H1 (cell line): ENCODE measurements around the gene GHRH. TPM values are rescaled to one million over a fixed set of nuclear protein-coding genes. Genes with fewer than 3 reads are reported as not detected.

Experiments
- CTCF ChIA-PET: fragments of 300-600 bp; sonication (Branson Sonifier 250); formaldehyde crosslinking; loops from one replicate; lab custom pipeline; 2021; ENCODE audit not compliant: partially characterized antibody; lab: Charles Lee
- POLR2A ChIA-PET: fragments of 300-600 bp; sonication (Branson Sonifier 250); formaldehyde crosslinking; loops from one replicate; lab custom pipeline; 2021; ENCODE audit warnings: inconsistent platforms; ENCODE audit not compliant: partially characterized antibody; lab: Charles Lee
- DNase-seq, 2 experiments: peaks; one replicate each; pipeline versions ENCODE4 v3.0.0 to v3.0.0-alpha.2; 2010 to 2022; ENCODE audit warnings: low spot score in 2 of 2, low read depth in 1 of 2, mixed read lengths in 1 of 2
- FAIRE-seq: peaks from 2 replicates; lab custom pipeline; 2011; peaks lifted over from hg19 to GRCh38; lab: Jason Lieb, UNC
- H2AFZ ChIP-seq: 2 replicates; pipeline ENCODE4 v1.8.1; 2012; ENCODE audit warnings: low read length, inconsistent platforms
- H2AK5ac ChIP-seq: 2 replicates; pipeline ENCODE4 v1.6.1; 2013; ENCODE audit warnings: low read depth, low read length
- H2BK120ac ChIP-seq: replicated peaks from 2 replicates; pipeline ENCODE3; 2013; ENCODE audit warnings: low read depth, low read length, inconsistent platforms
- H2BK12ac ChIP-seq: 2 replicates; pipeline ENCODE4 v1.6.1; 2013; ENCODE audit warnings: low read depth, low read length
- H2BK15ac ChIP-seq: 2 replicates; pipeline ENCODE4 v1.6.1; 2013; ENCODE audit warnings: low read length
- H2BK20ac ChIP-seq: 2 replicates; pipeline ENCODE4 v1.6.1; 2013; ENCODE audit warnings: low read length
- H2BK5ac ChIP-seq: 2 replicates; pipeline ENCODE4 v1.6.1; 2013; ENCODE audit warnings: low read depth, low read length
- H3K14ac ChIP-seq: 2 replicates; pipeline ENCODE4 v1.6.1; 2013; ENCODE audit warnings: inconsistent platforms; ENCODE audit not compliant: insufficient read length
- H3K18ac ChIP-seq: 2 replicates; pipeline ENCODE4 v1.6.1; 2013; ENCODE audit warnings: low read length; ENCODE audit errors: extremely low read depth
- H3K23ac ChIP-seq: 2 replicates; pipeline ENCODE4 v1.6.1; 2013; ENCODE audit warnings: inconsistent platforms; ENCODE audit not compliant: insufficient read length
- H3K23me2 ChIP-seq: 2 replicates; pipeline ENCODE4 v1.6.1; 2013; ENCODE audit warnings: low read depth, low read length
- H3K27ac ChIP-seq: 2 replicates; pipeline ENCODE4 v1.6.1; 2011; ENCODE audit warnings: low read depth, low read length, inconsistent platforms
- H3K27me3 ChIP-seq, 4 experiments: replicated peaks in 1 of 4; 1 replicate in 1 of 4; 2 replicates in 3 of 4; pipeline versions ENCODE4 v1.6.1 to v1.8.1; 2011 to 2013; ENCODE audit warnings: low read length in 3 of 4, mild to moderate bottlenecking in 3 of 4, inconsistent platforms in 2 of 4, mixed read lengths in 2 of 4, moderate library complexity in 1 of 4; ENCODE audit not compliant: control insufficient read depth in 3 of 4, insufficient read depth in 3 of 4; ENCODE audit errors: extremely low read depth in 1 of 4
- H3K36me3 ChIP-seq, 4 experiments: 2 replicates each; pipeline versions ENCODE4 v1.6.1 to v1.8.1; 2011 to 2013; ENCODE audit warnings: mild to moderate bottlenecking in 4 of 4, low read length in 3 of 4, moderate library complexity in 2 of 4, control low read depth in 1 of 4, inconsistent platforms in 1 of 4; ENCODE audit not compliant: insufficient read depth in 4 of 4, control insufficient read depth in 2 of 4
- H3K4ac ChIP-seq: replicated peaks from 2 replicates; pipeline ENCODE3; 2013; ENCODE audit warnings: low read length, low read depth, mixed read lengths, inconsistent platforms; ENCODE audit not compliant: insufficient read length
- H3K4me1 ChIP-seq, 4 experiments: replicated peaks in 1 of 4; 1 replicate in 1 of 4; 2 replicates in 3 of 4; pipeline versions ENCODE4 v1.6.1 to v1.8.1; 2011 to 2013; ENCODE audit warnings: low read length in 3 of 4, inconsistent platforms in 2 of 4, mixed read lengths in 1 of 4; ENCODE audit not compliant: insufficient read depth in 4 of 4, control insufficient read depth in 3 of 4
- H3K4me2 ChIP-seq, 2 experiments: 2 replicates each; pipeline versions ENCODE4 v1.6.1 to v1.8.1; 2011 to 2013; ENCODE audit warnings: low read depth in 2 of 2, low read length in 2 of 2, control low read depth in 1 of 2, inconsistent platforms in 1 of 2, mild to moderate bottlenecking in 1 of 2; ENCODE audit not compliant: insufficient read depth in 1 of 2
- H3K4me3 ChIP-seq, 4 experiments: fragments of 200-600, 300-600 bp in 1 of 4; sonication (generic), shearing (Covaris generic), sonication (Bioruptor Twin) in 1 of 4; 2 replicates each; pipeline versions ENCODE4 v1.5.1 to v1.8.1; 2011 to 2016; ENCODE audit warnings: low read length in 4 of 4, low read depth in 3 of 4, control low read depth in 2 of 4, inconsistent platforms in 2 of 4, mild to moderate bottlenecking in 2 of 4, mixed read lengths in 1 of 4, moderate library complexity in 1 of 4; ENCODE audit not compliant: insufficient read depth in 2 of 4; ENCODE audit errors: extremely low read depth in 1 of 4
- H3K56ac ChIP-seq: replicated peaks from 2 replicates; pipeline ENCODE3; 2013; ENCODE audit warnings: low read depth, mild to moderate bottlenecking, mixed read lengths, low read length, inconsistent platforms; ENCODE audit not compliant: insufficient read length
- H3K79me1 ChIP-seq: 2 replicates; pipeline ENCODE4 v1.6.1; 2013; ENCODE audit warnings: low read depth, low read length, control low read depth
- H3K79me2 ChIP-seq, 2 experiments: 2 replicates each; pipeline versions ENCODE4 v1.6.1 to v1.8.1; 2012 to 2013; ENCODE audit warnings: low read length in 2 of 2, mild to moderate bottlenecking in 2 of 2, inconsistent platforms in 1 of 2; ENCODE audit not compliant: insufficient read depth in 2 of 2, control insufficient read depth in 1 of 2
- H3K9ac ChIP-seq, 4 experiments: replicated peaks in 1 of 4; 1 replicate in 1 of 4; 2 replicates in 3 of 4; pipeline versions ENCODE4 v1.6.1 to v1.8.1; 2011 to 2013; ENCODE audit warnings: low read depth in 3 of 4, low read length in 3 of 4, control low read depth in 2 of 4, mild to moderate bottlenecking in 2 of 4, moderate library complexity in 2 of 4, inconsistent platforms in 1 of 4; ENCODE audit errors: extremely low read depth in 1 of 4
- H3K9me3 ChIP-seq, 2 experiments: 2 replicates each; pipeline versions ENCODE4 v1.6.1 to v1.8.1; 2012 to 2013; ENCODE audit warnings: mild to moderate bottlenecking in 2 of 2, moderate library complexity in 2 of 2, control low read depth in 1 of 2, inconsistent platforms in 1 of 2, low read depth in 1 of 2, low read length in 1 of 2, mixed read lengths in 1 of 2; ENCODE audit not compliant: insufficient read depth in 2 of 2
- H4K20me1 ChIP-seq, 2 experiments: replicated peaks in 1 of 2; 2 replicates each; pipeline versions ENCODE3 to v1.8.1; 2011 to 2013; ENCODE audit warnings: inconsistent platforms in 2 of 2, low read length in 2 of 2, mild to moderate bottlenecking in 1 of 2; ENCODE audit not compliant: insufficient read depth in 2 of 2, control insufficient read depth in 1 of 2
- H4K5ac ChIP-seq: 2 replicates; pipeline ENCODE4 v1.6.1; 2013; ENCODE audit warnings: low read length, low read depth, mixed read lengths, inconsistent platforms; ENCODE audit not compliant: insufficient read length
- H4K8ac ChIP-seq: 2 replicates; pipeline ENCODE4 v1.8.0; 2013; ENCODE audit warnings: mild to moderate bottlenecking, moderate library complexity, low read length, inconsistent platforms; ENCODE audit not compliant: insufficient read depth; ENCODE audit errors: extremely low read depth
- H4K91ac ChIP-seq: replicated peaks from 2 replicates; pipeline ENCODE3; 2013; ENCODE audit warnings: low read length, mixed read lengths, inconsistent platforms; ENCODE audit not compliant: insufficient read length
- CREB1 ChIP-seq: IDR thresholded peaks from 2 replicates; pipeline ENCODE4 v1.6.1; 2012; ENCODE audit warnings: inconsistent platforms
- RAD21 ChIP-seq, 2 experiments: IDR thresholded peaks in 1 of 2; conservative IDR thresholded peaks in 1 of 2; 2 replicates each; pipeline ENCODE4 v1.6.1; 2011; ENCODE audit warnings: low read depth in 2 of 2, low read length in 2 of 2, improper control_type of control experiment in 1 of 2, inconsistent platforms in 1 of 2, mild to moderate bottlenecking in 1 of 2, moderate library complexity in 1 of 2
- RNF2 ChIP-seq: fragments of 200-900, 300-1000 bp; sonication (generic); IDR thresholded peaks from 2 replicates; pipeline ENCODE4 v1.7.1; 2016; ENCODE audit warnings: borderline replicate concordance, low read depth, mild to moderate bottlenecking, antibody characterized with exemption, low read length; ENCODE audit not compliant: poor library complexity, severe bottlenecking; ENCODE audit errors: missing control alignments
- WGBS, 2 experiments: shearing (Covaris generic) in 1 of 2; methylation state at CpG; one replicate each; pipeline versions ENCODE4 v1.1.6 to v1.1.7; 2013 to 2015; ENCODE audit warnings: low lambda C conversion rate in 2 of 2, mixed read lengths in 2 of 2, inconsistent platforms in 1 of 2, low coverage in 1 of 2, missing lambda C conversion rate in 1 of 2; ENCODE audit not compliant: insufficient replicate concordance in 2 of 2, insufficient coverage in 1 of 2, insufficient read length in 1 of 2; ENCODE audit errors: extremely low coverage in 1 of 2, missing lambda C conversion rate in 1 of 2; 5-methylcytosine and 5-hydroxymethylcytosine counted together
- polyA plus RNA-seq, 7 experiments: library from polyadenylated mRNA; depleted of rRNA in 3 of 7; stranded (reverse) in 5 of 7; unstranded in 2 of 7; fragments of >200 nt in 5 of 7; fragments of 200-250 nt in 2 of 7; gene quantifications; 1 replicate in 5 of 7; 2 replicates in 1 of 7; 4 replicates in 1 of 7; pipeline versions ENCODE4 v1.2.1 to v1.2.3, GENCODE V29; 2011 to 2013; ENCODE audit warnings: missing spikeins in 2 of 7, mixed read lengths in 2 of 7
- total RNA-seq: library from RNA; stranded (reverse); fragmentation: NEBNext Ultra II Directional; extraction: Animal tissue kit (Norgen Biotek cat#: 25700); gene quantifications from 2 replicates; pipeline ENCODE4 v1.2.1, GENCODE V29; 2021

GHRH gene
- total and polyA plus RNA-seq, 2 of the 8 experiments (the other 6 are each of a cell fraction or from before 2014, with no cell fraction given): not detected

GRCh38 chr20:37228082-37228481 is 33.5 kb downstream of the GHRH start:
- no peaks in the 10 kb centered on the region for H3K23me2 ChIP-seq
- CTCF ChIA-PET: interaction anchor here (0.9 to 3.9 kb wide), 6 partner anchors 16 to 36 kb away, joined by 3 to 22 read pairs (median 6); no protein-coding TSS in a partner anchor
- 86% methylated on average over 6 of the region's 6 CpGs; no CpG with 5 or more reads in 1 of the 2 experiments for WGBS, 2 experiments
- no peaks in the 10 kb centered on the region; a peak in 1 of 7 replicates for H3K27me3 ChIP-seq
- H2BK5ac ChIP-seq: 0 out of 2 replicates have a peak overlapping the region, but pooled peaks have one; percentile 12
- H4K5ac ChIP-seq: no peak overlapping the region
- no peak overlapping the region for H4K91ac ChIP-seq
- H4K8ac ChIP-seq: no peak overlapping the region
- no peak overlapping the region for H3K23ac ChIP-seq
- no peak overlapping the region for H3K14ac ChIP-seq
- no peak overlapping the region for H3K56ac ChIP-seq
- H3K27ac ChIP-seq: no peak overlapping the region
- H2BK120ac ChIP-seq: no peak overlapping the region
- peaks cover 2% of the 10 kb centered on the region in 2 experiments for H4K20me1 ChIP-seq
- H2BK12ac ChIP-seq: no peak overlapping the region
- no peak overlapping the region for H3K4ac ChIP-seq
- H3K79me1 ChIP-seq: peaks cover 3% of the 10 kb centered on the region
- no peaks in the 10 kb centered on the region for H3K9me3 ChIP-seq
- 0 out of 4 replicates have a peak overlapping the region, but pooled peaks of 1 of the 2 experiments have one; percentile 53 for H3K4me2 ChIP-seq
- TF ChIP-seq RAD21 (IDR thresholded peaks at IDR 0.05 in 1 of 2, conservative IDR thresholded peaks at IDR 0.05 in 1 of 2; ENCODE audit: low read depth in 2 of 2, low read length in 2 of 2) (no peak), CREB1 (no peak), RNF2 (no peak)
- no peak overlapping the region for H2BK15ac ChIP-seq
- no peak for DNase-seq
- no peak overlapping the region for H2AFZ ChIP-seq
- no peak overlapping the region; the same call in 1 of the 2 replicates for H3K18ac ChIP-seq
- H3K4me3 ChIP-seq: no peak overlapping the region
- peaks cover 7 to 26% (median 14%) of the 10 kb centered on the region in 4 experiments; a peak in 6 of 7 replicates for H3K4me1 ChIP-seq
- peaks cover 39 to 92% (median 70%) of the 10 kb centered on the region in 4 experiments for H3K36me3 ChIP-seq
- no peak overlapping the region for H2AK5ac ChIP-seq
- no peak overlapping the region for H2BK20ac ChIP-seq
- no peak for FAIRE-seq
- POLR2A ChIA-PET: interaction anchor here (1.1 to 1.6 kb wide), 3 partner anchors 10 to 49 kb away, joined by 3 to 4 read pairs (median 4); partner anchors contain the start of genes MROH8 and RPN2
- H3K9ac ChIP-seq: no peak overlapping the region; a peak in 1 of 7 replicates
- no peaks in the 10 kb centered on the region for H3K79me2 ChIP-seq
